Right lobe of liver (tissue), 4 donors: ENCODE results near the gene TNFAIP8L3.

ENCODE experiments used
- POLR2A ChIP-seq: fragments of 450-650 bp; IDR thresholded peaks from one replicate; pipeline ENCODE4 v1.6.1; 2017; ENCODE audit warnings: antibody characterized with exemption, mild to moderate bottlenecking
- TF ChIP-seq, protein P1 (sequence below), 4 donors: fragments of 200-600 bp in 3 of 4; fragments of 450-650 bp in 1 of 4; IDR thresholded peaks; one replicate each; pipeline versions ENCODE4 v1.5.1 to v1.8.0; 2016 to 2022; ENCODE audit warnings: antibody characterized with exemption in 4 of 4, mild to moderate bottlenecking in 2 of 4
- donor health status: DM: no; HTN: no; CAD: no.
- donor health status: DM: no; HTN: no; CAD: no.
- donor health status: DM: no; HTN: yes; CAD: no.

DNA sequence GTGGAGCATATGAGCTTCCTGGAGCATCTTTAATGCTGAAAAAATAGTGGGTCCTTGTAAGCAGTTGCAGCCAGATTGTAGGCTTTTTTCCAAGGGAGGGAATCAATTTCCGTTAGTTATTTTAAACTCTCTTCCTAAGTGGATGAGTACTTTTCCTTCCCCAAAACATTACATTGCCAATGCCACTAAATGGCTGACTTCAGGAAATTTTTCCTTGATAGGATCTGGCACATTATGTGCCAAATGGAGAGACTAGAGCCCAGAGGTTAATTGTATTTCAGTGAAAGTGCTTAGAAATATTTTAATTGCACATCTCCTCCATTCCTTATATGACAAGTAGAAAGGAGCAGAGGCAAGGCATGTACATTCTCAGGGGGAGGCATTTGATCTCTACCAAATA is 83.5 kb downstream of the TNFAIP8L3 start:
- TF ChIP-seq, protein P1, sequence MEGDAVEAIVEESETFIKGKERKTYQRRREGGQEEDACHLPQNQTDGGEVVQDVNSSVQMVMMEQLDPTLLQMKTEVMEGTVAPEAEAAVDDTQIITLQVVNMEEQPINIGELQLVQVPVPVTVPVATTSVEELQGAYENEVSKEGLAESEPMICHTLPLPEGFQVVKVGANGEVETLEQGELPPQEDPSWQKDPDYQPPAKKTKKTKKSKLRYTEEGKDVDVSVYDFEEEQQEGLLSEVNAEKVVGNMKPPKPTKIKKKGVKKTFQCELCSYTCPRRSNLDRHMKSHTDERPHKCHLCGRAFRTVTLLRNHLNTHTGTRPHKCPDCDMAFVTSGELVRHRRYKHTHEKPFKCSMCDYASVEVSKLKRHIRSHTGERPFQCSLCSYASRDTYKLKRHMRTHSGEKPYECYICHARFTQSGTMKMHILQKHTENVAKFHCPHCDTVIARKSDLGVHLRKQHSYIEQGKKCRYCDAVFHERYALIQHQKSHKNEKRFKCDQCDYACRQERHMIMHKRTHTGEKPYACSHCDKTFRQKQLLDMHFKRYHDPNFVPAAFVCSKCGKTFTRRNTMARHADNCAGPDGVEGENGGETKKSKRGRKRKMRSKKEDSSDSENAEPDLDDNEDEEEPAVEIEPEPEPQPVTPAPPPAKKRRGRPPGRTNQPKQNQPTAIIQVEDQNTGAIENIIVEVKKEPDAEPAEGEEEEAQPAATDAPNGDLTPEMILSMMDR (IDR thresholded peaks at IDR 0.05): no peak
- no peak for TF ChIP-seq POLR2A
